CD4-positive, alpha-beta T cell (primary cell): Measurements from ENCODE around the gene TSC22D1. TPM values are rescaled to one million over a fixed set of nuclear protein-coding genes. Genes with fewer than 3 reads are reported as not detected.

Experiments used
- ATAC-seq: fragments of 200-7000 bp; cut with Tn5 transposase; one replicate; pipeline ENCODE4 v1.10.0; 2022; ENCODE audit warnings: mild to moderate bottlenecking; ENCODE audit not compliant: poor library complexity
- CTCF ChIA-PET: fragments of 350-600 bp; sonication (Branson Sonifier 250); formaldehyde crosslinking; loops from one replicate; lab custom pipeline; 2021; ENCODE audit warnings: antibody characterized with exemption, inconsistent platforms; lab: Charles Lee
- POLR2A ChIA-PET: fragments of 350-600 bp; sonication (Branson Sonifier 250); formaldehyde crosslinking; loops from one replicate; lab custom pipeline; 2021; ENCODE audit warnings: antibody characterized with exemption, inconsistent platforms; lab: Charles Lee
- DNase-seq, 14 experiments: peaks; one replicate each; pipeline ENCODE4 v3.0.0-alpha.2; 2013 to 2020; ENCODE audit warnings: mixed read lengths in 2 of 14
- H3K27ac ChIP-seq, 2 donors: one replicate each; pipeline versions ENCODE4 v1.5.1 to v1.7.0; 2013; ENCODE audit warnings: low read length in 2 of 2, low read depth in 1 of 2, mild to moderate bottlenecking in 1 of 2
- H3K27me3 ChIP-seq, 2 experiments: 1 replicate in 1 of 2; 2 replicates in 1 of 2; pipeline versions ENCODE4 v1.6.1 to v1.7.0; 2013; ENCODE audit warnings: low read length in 2 of 2, control low read depth in 1 of 2, mild to moderate bottlenecking in 1 of 2, moderate library complexity in 1 of 2; ENCODE audit not compliant: insufficient read depth in 2 of 2, control insufficient read depth in 1 of 2
- H3K36me3 ChIP-seq: one replicate; pipeline ENCODE4 v1.6.1; 2013; ENCODE audit warnings: low read length, control low read depth; ENCODE audit not compliant: insufficient read depth
- H3K4me1 ChIP-seq: one replicate; pipeline ENCODE4 v1.6.1; 2013; ENCODE audit warnings: low read length, control low read depth; ENCODE audit not compliant: insufficient read depth
- H3K4me3 ChIP-seq: one replicate; pipeline ENCODE4 v1.5.1; 2013; ENCODE audit warnings: mild to moderate bottlenecking, low read length, moderate library complexity
- H3K9me3 ChIP-seq, 2 experiments: 1 replicate in 1 of 2; 2 replicates in 1 of 2; pipeline versions ENCODE4 v1.6.1 to v1.7.0; 2013; ENCODE audit warnings: low read length in 2 of 2, mild to moderate bottlenecking in 2 of 2, control low read depth in 1 of 2, moderate library complexity in 1 of 2; ENCODE audit not compliant: control insufficient read depth in 1 of 2, insufficient read depth in 1 of 2
- H3K27ac Mint-ChIP-seq: one replicate; pipeline ENCODE4 v1.8.0; 2020; ENCODE audit warnings: mixed read lengths
- H3K27me3 Mint-ChIP-seq: one replicate; pipeline ENCODE4 v1.8.0; 2021; ENCODE audit warnings: mixed read lengths
- H3K36me3 Mint-ChIP-seq: one replicate; pipeline ENCODE4 v1.8.0; 2021; ENCODE audit warnings: low read depth, mixed read lengths
- H3K4me1 Mint-ChIP-seq: one replicate; pipeline ENCODE4 v1.8.0; 2021; ENCODE audit warnings: low read depth, mixed read lengths
- H3K4me3 Mint-ChIP-seq: one replicate; pipeline ENCODE4 v1.8.0; 2020; ENCODE audit warnings: mild to moderate bottlenecking, mixed read lengths
- H3K9me3 Mint-ChIP-seq: one replicate; pipeline ENCODE4 v1.8.0; 2020; ENCODE audit warnings: mixed read lengths
- intact Hi-C, 2 experiments: fragments of 100-400 bp; cut with DNase I in 1 of 2; cut with micrococcal nuclease in 1 of 2; formaldehyde crosslinking; loops; one replicate each; pipeline versions ENCODE4 v1.15.1 to v1.9.0; 2023 to 2025; cut with DNase I, micrococcal nuclease
- total RNA-seq, 174 experiments: library from RNA in 2 of 174; stranded (reverse) in 2 of 174; gene quantifications; one replicate each; pipeline ENCODE4 v1.2.3 and lab custom pipeline; 2021 to 2026
- TF ChIP-seq, protein P1 (sequence below): fragments of 200-600 bp; IDR thresholded peaks from one replicate; pipeline ENCODE4 v1.8.0; 2022; ENCODE audit warnings: antibody characterized with exemption, mild to moderate bottlenecking

Gene TSC22D1
- total RNA-seq, 2 experiments from 2014 or later: 24.0 to 26.5 TPM

DNA sequence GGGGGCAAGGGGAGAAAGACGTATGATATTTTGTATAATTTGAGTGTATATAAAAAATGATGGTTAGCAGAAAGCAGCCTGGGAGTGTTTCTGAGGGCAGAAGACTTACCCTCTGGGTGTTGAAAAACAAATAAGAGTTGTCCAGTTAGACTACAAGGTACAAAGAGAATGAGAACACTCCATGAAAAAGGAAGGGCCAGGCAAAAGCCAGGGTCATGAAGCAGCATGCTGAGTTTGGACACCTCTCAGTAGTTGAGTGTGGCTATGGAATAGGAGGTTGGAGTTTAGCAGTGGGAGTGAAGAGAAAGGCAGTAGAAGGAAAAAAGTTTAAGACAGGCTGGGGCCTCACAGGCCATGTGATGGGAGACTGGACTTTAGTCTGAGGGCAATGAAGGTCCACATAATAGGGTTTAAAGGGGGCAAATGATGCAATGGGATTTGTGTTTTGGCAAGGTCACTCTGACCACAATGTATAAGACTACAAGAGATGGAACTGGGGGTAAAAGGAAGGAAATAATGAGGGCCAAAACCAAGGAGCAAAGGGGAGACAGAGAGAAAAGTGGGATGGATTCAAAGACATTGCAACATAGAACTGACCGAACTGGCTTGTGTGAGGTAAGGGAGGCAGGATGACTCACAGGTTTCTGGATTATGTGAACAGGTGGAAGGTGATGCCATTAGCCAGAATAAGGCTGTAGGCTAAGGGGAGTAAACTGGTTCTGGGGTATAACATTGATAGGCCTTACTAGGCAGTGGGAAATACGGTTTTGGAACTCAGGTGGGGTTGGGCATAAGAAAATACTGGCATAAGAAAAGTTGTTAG lies 125.9 kb downstream of the TSC22D1 start:
- H3K9me3 Mint-ChIP-seq: no peaks in the 10 kb centered on the region
- no peaks in the 10 kb centered on the region for H3K9me3 ChIP-seq
- no peak for DNase-seq

DNA sequence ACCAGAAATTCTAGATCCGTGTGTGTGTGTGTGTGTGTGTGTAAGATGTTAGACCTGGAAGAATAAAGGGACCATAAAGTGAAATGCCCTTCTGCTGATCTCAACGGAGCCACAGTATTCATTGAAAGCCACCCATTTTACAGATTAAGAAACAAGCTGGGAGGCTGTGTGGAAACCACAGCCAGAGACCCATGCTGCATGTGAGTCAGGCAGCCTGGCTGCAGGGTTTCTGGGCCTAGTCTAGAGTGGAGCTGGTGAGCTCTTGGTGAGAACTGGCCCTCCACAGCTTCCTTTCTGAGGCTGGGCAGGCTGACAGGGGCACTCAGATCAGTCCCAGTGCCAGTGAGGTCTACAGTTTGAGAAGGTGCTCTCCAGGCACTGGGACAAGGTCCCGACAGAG lies 127.3 kb downstream of the TSC22D1 start:
- Mint-ChIP-seq H3K9me3 (no peaks in the 10 kb centered on the region), H3K36me3 (no peaks in the 10 kb centered on the region), H3K4me3 (no peak overlapping the region), H3K27ac (no peak overlapping the region), H3K4me1 (no peaks in the 10 kb centered on the region), H3K27me3 (no peaks in the 10 kb centered on the region)
- H3K27ac ChIP-seq: no peak overlapping the region
- no peaks in the 10 kb centered on the region for H3K36me3 ChIP-seq
- ATAC-seq (no peak), DNase-seq (no peak)
- H3K4me3 ChIP-seq: no peak overlapping the region
- no peaks in the 10 kb centered on the region for H3K9me3 ChIP-seq
- POLR2A ChIA-PET: interaction anchor here (0.6 kb wide), 1 partner anchor 572 kb away, joined by 4 read pairs; no protein-coding TSS in a partner anchor
- TF ChIP-seq, protein P1, sequence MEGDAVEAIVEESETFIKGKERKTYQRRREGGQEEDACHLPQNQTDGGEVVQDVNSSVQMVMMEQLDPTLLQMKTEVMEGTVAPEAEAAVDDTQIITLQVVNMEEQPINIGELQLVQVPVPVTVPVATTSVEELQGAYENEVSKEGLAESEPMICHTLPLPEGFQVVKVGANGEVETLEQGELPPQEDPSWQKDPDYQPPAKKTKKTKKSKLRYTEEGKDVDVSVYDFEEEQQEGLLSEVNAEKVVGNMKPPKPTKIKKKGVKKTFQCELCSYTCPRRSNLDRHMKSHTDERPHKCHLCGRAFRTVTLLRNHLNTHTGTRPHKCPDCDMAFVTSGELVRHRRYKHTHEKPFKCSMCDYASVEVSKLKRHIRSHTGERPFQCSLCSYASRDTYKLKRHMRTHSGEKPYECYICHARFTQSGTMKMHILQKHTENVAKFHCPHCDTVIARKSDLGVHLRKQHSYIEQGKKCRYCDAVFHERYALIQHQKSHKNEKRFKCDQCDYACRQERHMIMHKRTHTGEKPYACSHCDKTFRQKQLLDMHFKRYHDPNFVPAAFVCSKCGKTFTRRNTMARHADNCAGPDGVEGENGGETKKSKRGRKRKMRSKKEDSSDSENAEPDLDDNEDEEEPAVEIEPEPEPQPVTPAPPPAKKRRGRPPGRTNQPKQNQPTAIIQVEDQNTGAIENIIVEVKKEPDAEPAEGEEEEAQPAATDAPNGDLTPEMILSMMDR: no peak
- CTCF ChIA-PET: interaction anchor here (1.5 kb wide), 1 partner anchor 527 kb away, joined by 3 read pairs; no protein-coding TSS in a partner anchor
- no peaks in the 10 kb centered on the region for H3K4me1 ChIP-seq
- intact Hi-C loops: no loop called here
- H3K27me3 ChIP-seq: no peaks in the 10 kb centered on the region

More for the DNA sequence above, 125.9 kb downstream of the TSC22D1 start:
- intact Hi-C loops: no loop called here
- H3K4me3 ChIP-seq: no peak overlapping the region
- Mint-ChIP-seq H3K4me3 (no peak overlapping the region), H3K27me3 (no peaks in the 10 kb centered on the region), H3K4me1 (no peaks in the 10 kb centered on the region), H3K27ac (no peak overlapping the region), H3K36me3 (no peaks in the 10 kb centered on the region)
- ChIA-PET POLR2A (no interaction called here), CTCF (no interaction called here)
- ATAC-seq: no peak
- H3K4me1 ChIP-seq: no peaks in the 10 kb centered on the region
- no peaks in the 10 kb centered on the region for H3K36me3 ChIP-seq
- H3K27me3 ChIP-seq: no peaks in the 10 kb centered on the region
- TF ChIP-seq, protein P1: no peak
- no peak overlapping the region for H3K27ac ChIP-seq

DNA sequence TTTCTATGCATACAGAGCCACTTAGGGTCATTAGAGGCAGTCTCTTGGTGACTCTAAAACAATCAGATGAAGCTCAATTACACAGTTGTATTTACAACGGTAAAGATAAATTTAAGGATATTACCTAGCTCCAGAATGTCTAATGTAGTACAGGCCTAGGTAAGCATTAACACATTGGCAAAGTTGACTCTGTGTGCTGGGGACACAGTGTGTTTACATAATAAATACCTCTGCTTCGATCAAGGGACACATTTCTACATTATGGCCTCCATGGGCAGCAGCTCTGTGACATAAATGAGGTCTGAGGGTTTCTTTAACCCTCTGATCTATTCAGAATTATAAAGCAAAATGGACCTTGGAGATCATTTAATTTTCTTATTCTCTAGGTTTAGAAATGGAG lies 127.8 kb downstream of the TSC22D1 start:
- Mint-ChIP-seq H3K27me3 (no peaks in the 10 kb centered on the region), H3K4me1 (no peaks in the 10 kb centered on the region), H3K27ac (no peak overlapping the region), H3K36me3 (no peaks in the 10 kb centered on the region), H3K4me3 (no peak overlapping the region), H3K9me3 (no peaks in the 10 kb centered on the region)
- H3K9me3 ChIP-seq: no peaks in the 10 kb centered on the region
- TF ChIP-seq, protein P1: no peak
- intact Hi-C loops: no loop called here
- ATAC-seq (no peak), DNase-seq (no peak)
- no peaks in the 10 kb centered on the region for H3K36me3 ChIP-seq
- CTCF ChIA-PET: interaction anchor here (0.6 to 1.5 kb wide), 2 partner anchors 527 to 791 kb away, joined by 3 read pairs; no protein-coding TSS in a partner anchor
- H3K27ac ChIP-seq: no peak overlapping the region
- POLR2A ChIA-PET: interaction anchor here (0.6 kb wide), 1 partner anchor 573 kb away, joined by 4 read pairs; no protein-coding TSS in a partner anchor
- H3K4me3 ChIP-seq: no peak overlapping the region
- H3K27me3 ChIP-seq: no peaks in the 10 kb centered on the region
- H3K4me1 ChIP-seq: no peaks in the 10 kb centered on the region
